ENCODE measurements around the gene DNAJB12.

The DNAJB12 gene

DNA sequence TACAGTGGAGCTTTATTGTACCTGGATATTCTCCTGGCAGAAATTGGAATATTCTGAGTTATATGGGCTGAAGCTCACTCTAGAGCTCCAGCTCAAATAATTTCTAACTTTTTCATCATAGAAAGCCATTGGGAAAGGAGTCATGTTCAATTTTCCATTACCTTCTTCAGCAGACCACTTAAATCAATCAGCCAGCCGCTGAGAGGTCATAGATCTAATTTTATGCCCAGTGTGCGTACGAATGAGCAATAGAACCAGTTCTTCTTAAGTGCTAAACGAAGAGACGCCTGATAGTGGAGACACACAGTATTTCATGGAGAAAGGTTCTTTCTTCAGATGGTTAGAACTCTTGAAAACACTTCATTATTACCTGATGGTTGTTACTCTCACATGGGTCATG, 35.0 kb upstream of the DNAJB12 start:
- Histone ChIP-seq H3K27me3 (replicated peaks; ENCODE audit: insufficient read depth, low read length) (no peaks in the 10 kb centered on the region), H3K4me2 (ENCODE audit: low read depth, low read length) (no peak overlapping the region), H3K9ac (ENCODE audit: low read length) (no peak overlapping the region), H3K9me3 (replicated peaks; ENCODE audit: insufficient read depth, low read length) (no peaks in the 10 kb centered on the region), H3F3A (ENCODE audit: insufficient read depth, low read length) (no peaks in the 10 kb centered on the region), H3K9me2 (replicated peaks; ENCODE audit: insufficient read depth, low read length) (no peaks in the 10 kb centered on the region), H2AFZ (ENCODE audit: low read length) (no peak overlapping the region), H3K4me1 (ENCODE audit: low read length) (no peaks in the 10 kb centered on the region), H3K79me2 (ENCODE audit: low read length) (no peaks in the 10 kb centered on the region), H3K36me3 (replicated peaks; ENCODE audit: insufficient read depth, low read length) (no peaks in the 10 kb centered on the region; the same call in 1 of the 2 replicates), H3K4me3 (ENCODE audit: low read length) (no peak overlapping the region), H4K20me1 (ENCODE audit: insufficient read depth, low read length) (no peaks in the 10 kb centered on the region), H3K27ac (ENCODE audit: low read length) (no peak overlapping the region)
- TF ChIP-seq EZH2 (optimal IDR thresholded peaks at IDR 0.05; ENCODE audit: low read depth, low read length) (no peak), EZH2phosphoT487 (IDR thresholded peaks at IDR 0.05; ENCODE audit: low read length) (no peak)
- TF ChIP-seq, protein P1, sequence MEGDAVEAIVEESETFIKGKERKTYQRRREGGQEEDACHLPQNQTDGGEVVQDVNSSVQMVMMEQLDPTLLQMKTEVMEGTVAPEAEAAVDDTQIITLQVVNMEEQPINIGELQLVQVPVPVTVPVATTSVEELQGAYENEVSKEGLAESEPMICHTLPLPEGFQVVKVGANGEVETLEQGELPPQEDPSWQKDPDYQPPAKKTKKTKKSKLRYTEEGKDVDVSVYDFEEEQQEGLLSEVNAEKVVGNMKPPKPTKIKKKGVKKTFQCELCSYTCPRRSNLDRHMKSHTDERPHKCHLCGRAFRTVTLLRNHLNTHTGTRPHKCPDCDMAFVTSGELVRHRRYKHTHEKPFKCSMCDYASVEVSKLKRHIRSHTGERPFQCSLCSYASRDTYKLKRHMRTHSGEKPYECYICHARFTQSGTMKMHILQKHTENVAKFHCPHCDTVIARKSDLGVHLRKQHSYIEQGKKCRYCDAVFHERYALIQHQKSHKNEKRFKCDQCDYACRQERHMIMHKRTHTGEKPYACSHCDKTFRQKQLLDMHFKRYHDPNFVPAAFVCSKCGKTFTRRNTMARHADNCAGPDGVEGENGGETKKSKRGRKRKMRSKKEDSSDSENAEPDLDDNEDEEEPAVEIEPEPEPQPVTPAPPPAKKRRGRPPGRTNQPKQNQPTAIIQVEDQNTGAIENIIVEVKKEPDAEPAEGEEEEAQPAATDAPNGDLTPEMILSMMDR (IDR thresholded peaks at IDR 0.05; ENCODE audit: low read length), result no peak
- no peak for DNase-seq

DNA sequence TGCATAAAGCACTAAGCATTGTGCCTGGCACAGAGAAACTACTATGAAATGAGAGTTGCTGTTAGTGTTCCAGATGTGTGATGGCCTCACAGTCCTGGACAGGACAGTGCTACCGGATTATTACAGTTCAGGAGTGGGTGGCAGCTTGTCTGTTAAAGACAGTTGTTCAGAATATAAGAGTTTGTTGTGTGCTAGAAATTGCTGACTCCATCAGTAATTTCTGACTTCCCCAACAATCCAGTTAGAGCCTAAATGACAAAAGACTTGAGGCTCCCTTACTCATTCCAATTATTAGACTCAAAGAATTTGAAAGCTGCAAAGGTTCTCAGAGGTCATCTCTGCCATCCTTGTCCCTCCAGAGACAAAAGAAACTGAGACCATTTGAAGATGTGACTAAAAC, 34.3 kb upstream of the DNAJB12 start:
- Histone ChIP-seq H3K4me3 (ENCODE audit: low read length) (no peak overlapping the region), H3K4me1 (ENCODE audit: low read length) (no peaks in the 10 kb centered on the region), H3F3A (ENCODE audit: insufficient read depth, low read length) (no peaks in the 10 kb centered on the region), H4K20me1 (ENCODE audit: insufficient read depth, low read length) (no peaks in the 10 kb centered on the region), H3K9me2 (replicated peaks; ENCODE audit: insufficient read depth, low read length) (no peaks in the 10 kb centered on the region), H3K36me3 (replicated peaks; ENCODE audit: insufficient read depth, low read length) (no peaks in the 10 kb centered on the region), H3K4me2 (ENCODE audit: low read depth, low read length) (no peak overlapping the region), H2AFZ (ENCODE audit: low read length) (no peak overlapping the region), H3K27ac (ENCODE audit: low read length) (no peak overlapping the region), H3K79me2 (ENCODE audit: low read length) (no peaks in the 10 kb centered on the region), H3K9ac (ENCODE audit: low read length) (no peak overlapping the region), H3K27me3 (replicated peaks; ENCODE audit: insufficient read depth, low read length) (no peaks in the 10 kb centered on the region), H3K9me3 (replicated peaks; ENCODE audit: insufficient read depth, low read length) (no peaks in the 10 kb centered on the region)
- no peak for TF ChIP-seq EZH2phosphoT487 (IDR thresholded peaks at IDR 0.05; ENCODE audit: low read length)
- TF ChIP-seq, protein P1 (IDR thresholded peaks at IDR 0.05; ENCODE audit: low read length), result no peak
- no peak for TF ChIP-seq EZH2 (optimal IDR thresholded peaks at IDR 0.05; ENCODE audit: low read depth, low read length)
- DNase-seq, result no peak

DNA sequence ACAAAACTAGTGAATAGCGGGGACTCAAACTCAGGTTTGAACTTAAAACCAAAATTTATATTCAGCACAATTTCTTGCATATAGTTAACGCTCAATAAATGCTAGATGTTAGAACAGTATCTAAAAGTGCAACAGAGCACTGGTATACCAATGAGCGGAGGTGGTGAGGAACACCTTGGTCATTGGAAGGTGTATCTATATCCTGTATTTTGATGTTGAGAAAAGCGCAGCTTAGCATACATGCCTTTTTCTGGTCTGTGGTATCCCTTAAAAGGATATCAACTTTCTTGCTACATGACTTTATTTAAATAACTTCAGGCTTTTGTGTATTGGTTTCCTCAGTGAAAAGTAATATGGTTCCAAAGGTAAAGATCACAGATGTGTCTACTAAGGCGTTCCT, 33.3 kb upstream of the DNAJB12 start:
- no peak overlapping the region for H3K9ac ChIP-seq (ENCODE audit: low read length)
- H3K4me1 ChIP-seq (ENCODE audit: low read length), result no peaks in the 10 kb centered on the region
- TF ChIP-seq, protein P1 (IDR thresholded peaks at IDR 0.05; ENCODE audit: low read length), result no peak
- H3K9me3 ChIP-seq (replicated peaks; ENCODE audit: insufficient read depth, low read length), result no peaks in the 10 kb centered on the region
- no peaks in the 10 kb centered on the region for H4K20me1 ChIP-seq (ENCODE audit: insufficient read depth, low read length)
- H3K4me2 ChIP-seq (ENCODE audit: low read depth, low read length), result no peak overlapping the region
- no peaks in the 10 kb centered on the region for H3K36me3 ChIP-seq (replicated peaks; ENCODE audit: insufficient read depth, low read length)
- H3K27ac ChIP-seq (ENCODE audit: low read length), result no peak overlapping the region
- no peak overlapping the region for H3K4me3 ChIP-seq (ENCODE audit: low read length)
- no peak for DNase-seq
- H3K27me3 ChIP-seq (replicated peaks; ENCODE audit: insufficient read depth, low read length), result no peaks in the 10 kb centered on the region
- no peak overlapping the region for H2AFZ ChIP-seq (ENCODE audit: low read length)
- no peaks in the 10 kb centered on the region for H3F3A ChIP-seq (ENCODE audit: insufficient read depth, low read length)
- H3K9me2 ChIP-seq (replicated peaks; ENCODE audit: insufficient read depth, low read length), result no peaks in the 10 kb centered on the region
- no peaks in the 10 kb centered on the region for H3K79me2 ChIP-seq (ENCODE audit: low read length)

Data from MM.1S (cell line).